HG02763 (cell line): ENCODE data around the gene NSMCE4A.
"Not testable (repeated sequence)": the region's sequence is repeated elsewhere in the genome, so short reads cannot be mapped to it uniquely, and the experiment has no call there.

ENCODE experiments used
- ATAC-seq: cut with Tn5 transposase; IDR thresholded peaks from one replicate; pipeline ENCODE4 v1.9.1; 2021; ENCODE audit warnings: mild to moderate bottlenecking, moderate library complexity; ENCODE audit not compliant: unreplicated experiment

The NSMCE4A gene

GRCh38 chr10:121942749-121943416 is 32.1 kb downstream of the NSMCE4A start:
- ATAC-seq: no peak

GRCh38 chr10:121941532-121941931 is 33.5 kb downstream of the NSMCE4A start:
- ATAC-seq: no peak

- ATAC-seq: no peak
Observed at GRCh38 chr10:121936295-121936694, 38.7 kb downstream of the NSMCE4A start.

GRCh38 chr10:121935702-121936101 is 39.3 kb downstream of the NSMCE4A start:
- ATAC-seq: no peak

GRCh38 chr10:121930268-121931085 is 44.5 kb downstream of the NSMCE4A start:
- ATAC-seq: not testable (repeated sequence)

GRCh38 chr10:121929585-121930267 is 45.3 kb downstream of the NSMCE4A start:
- ATAC-seq: not testable (repeated sequence)

GRCh38 chr10:121928528-121928884 is 46.5 kb downstream of the NSMCE4A start:
- ATAC-seq: peak; percentile 9

- peak; percentile 82 for ATAC-seq
Observed at GRCh38 chr10:121927841-121928527, 47.0 kb downstream of the NSMCE4A start, which contains the start of gene ATE1. ATE1 (minus strand) TSS chr10:121928031; CDS start chr10:121927949, 82 bp downstream.

GRCh38 chr10:121927318-121927840 is 47.6 kb downstream of the NSMCE4A start:
- peak; percentile 35 for ATAC-seq

- ATAC-seq: peak; percentile 1
Observed at GRCh38 chr10:121926671-121927317, 48.2 kb downstream of the NSMCE4A start.

GRCh38 chr10:121926157-121926556 is 48.9 kb downstream of the NSMCE4A start:
- ATAC-seq: no peak

- no peak for ATAC-seq
Observed at GRCh38 chr10:121921238-121921931, 53.6 kb downstream of the NSMCE4A start.

GRCh38 chr10:121919666-121920065 is 55.4 kb downstream of the NSMCE4A start:
- peak; percentile 66 for ATAC-seq

GRCh38 chr10:121918800-121919199 is 56.2 kb downstream of the NSMCE4A start:
- ATAC-seq: not testable (repeated sequence)

- no peak for ATAC-seq
Observed at GRCh38 chr10:121914661-121915060, 60.4 kb downstream of the NSMCE4A start.

- ATAC-seq: no peak
Observed at GRCh38 chr10:121911421-121911697, 63.7 kb downstream of the NSMCE4A start.

GRCh38 chr10:121910673-121911420 is 64.2 kb downstream of the NSMCE4A start:
- no peak for ATAC-seq
